HG03571 (cell line): ENCODE data around the gene ARHGAP27.
"Not testable (repeated sequence)": the region's sequence is repeated elsewhere in the genome, so short reads cannot be mapped to it uniquely, and the experiment has no call there.

Experiments
- ATAC-seq: cut with Tn5 transposase; IDR thresholded peaks from one replicate; pipeline ENCODE4 v1.9.1; 2021; ENCODE audit not compliant: unreplicated experiment

Gene ARHGAP27

DNA sequence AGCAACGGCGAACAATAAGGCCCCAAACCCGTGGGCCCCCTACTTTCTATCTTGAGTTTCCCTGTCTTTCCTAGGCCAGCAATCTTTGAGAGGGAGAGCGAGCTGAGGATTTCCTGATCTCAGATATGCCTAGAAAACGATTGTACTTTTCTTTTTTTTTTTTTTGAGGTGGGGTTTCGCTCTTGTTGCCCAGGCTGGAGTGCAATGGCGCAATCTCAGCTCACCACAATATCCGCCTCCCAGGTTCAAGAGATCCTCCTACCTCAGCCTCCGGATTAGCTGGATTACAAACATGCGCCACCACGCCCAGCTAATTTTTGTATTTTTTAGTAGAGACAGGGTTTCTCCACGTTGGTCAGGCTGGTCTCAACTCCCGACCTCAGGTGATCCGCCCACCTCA lies 15.0 kb upstream of the ARHGAP27 start:
- ATAC-seq, result not testable (repeated sequence)

DNA sequence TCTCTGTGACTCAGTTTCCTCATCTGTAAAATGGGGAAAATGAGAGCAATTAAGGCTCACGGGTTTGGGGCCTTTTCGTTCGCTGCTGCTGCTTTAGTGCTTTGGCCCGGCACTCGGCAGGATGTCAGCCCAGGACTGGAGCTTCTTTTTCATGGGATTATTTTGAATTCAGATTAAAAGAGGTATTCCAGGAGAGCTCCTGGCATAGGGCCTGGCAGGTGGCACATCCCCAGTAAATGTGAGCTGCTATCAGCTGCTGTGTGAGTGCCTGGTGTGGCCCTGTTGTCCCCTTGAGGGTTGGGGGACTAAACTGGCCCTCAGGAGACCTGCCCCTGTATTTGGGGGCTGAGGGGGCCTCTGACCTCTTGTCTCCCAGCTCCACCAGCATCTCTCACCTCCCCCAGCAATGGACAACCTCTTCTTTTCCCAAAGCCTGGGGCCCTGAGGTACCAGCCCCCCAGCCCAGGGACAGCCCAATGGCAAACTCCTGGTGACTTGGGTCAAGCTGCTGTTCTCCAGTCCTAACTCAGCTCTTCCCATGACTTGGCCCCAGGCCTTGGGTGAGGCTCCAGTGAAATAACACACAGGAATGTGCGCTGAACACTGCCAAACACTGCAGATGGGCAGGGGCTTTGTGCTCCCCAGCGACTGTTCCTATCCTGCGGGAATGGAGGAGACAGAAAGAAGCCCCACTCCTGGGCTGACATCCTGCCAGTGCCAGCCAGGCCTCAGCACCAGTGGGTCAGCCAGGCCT lies 14.4 kb upstream of the ARHGAP27 start:
- ATAC-seq, result not testable (repeated sequence)

DNA sequence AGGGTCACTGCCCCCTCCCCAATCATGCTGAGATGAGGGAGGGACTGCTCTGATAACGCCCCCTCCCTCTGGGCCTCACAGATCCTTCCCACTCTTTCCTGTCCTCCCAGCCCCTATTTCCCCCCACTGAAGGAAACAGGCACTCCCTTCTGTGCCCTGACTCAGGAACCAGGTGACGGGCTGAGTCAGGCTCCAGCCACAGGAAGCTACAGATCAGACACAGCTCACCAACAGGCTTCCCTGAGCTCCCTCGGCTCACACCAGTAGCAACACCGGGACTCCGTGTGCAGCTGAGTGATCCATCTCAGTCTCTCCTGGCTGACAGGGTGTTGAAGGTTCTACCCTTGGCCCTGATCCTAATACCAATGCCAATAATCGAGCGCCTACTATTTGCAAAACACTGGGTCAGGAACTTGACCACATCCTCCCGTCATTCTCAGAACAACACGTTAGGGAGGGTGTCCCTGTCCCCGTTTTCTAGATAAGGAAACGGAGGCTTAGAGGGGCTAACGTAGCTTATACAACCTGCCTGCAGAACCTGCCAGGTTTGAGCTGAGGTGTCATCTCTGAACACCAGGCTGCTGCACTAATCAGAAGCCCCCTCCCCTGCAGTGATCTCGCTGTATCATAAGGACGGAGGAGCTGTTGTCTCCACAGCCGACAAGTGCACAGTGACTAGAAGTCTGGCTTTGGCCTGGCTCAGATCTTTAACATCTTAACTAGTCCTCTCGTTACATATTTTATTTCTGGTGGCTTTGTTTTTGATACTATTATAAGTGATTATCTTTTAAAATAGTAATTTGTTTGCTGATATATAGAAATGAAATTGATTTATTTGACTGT lies 13.5 kb upstream of the ARHGAP27 start:
- ATAC-seq, result not testable (repeated sequence)

DNA sequence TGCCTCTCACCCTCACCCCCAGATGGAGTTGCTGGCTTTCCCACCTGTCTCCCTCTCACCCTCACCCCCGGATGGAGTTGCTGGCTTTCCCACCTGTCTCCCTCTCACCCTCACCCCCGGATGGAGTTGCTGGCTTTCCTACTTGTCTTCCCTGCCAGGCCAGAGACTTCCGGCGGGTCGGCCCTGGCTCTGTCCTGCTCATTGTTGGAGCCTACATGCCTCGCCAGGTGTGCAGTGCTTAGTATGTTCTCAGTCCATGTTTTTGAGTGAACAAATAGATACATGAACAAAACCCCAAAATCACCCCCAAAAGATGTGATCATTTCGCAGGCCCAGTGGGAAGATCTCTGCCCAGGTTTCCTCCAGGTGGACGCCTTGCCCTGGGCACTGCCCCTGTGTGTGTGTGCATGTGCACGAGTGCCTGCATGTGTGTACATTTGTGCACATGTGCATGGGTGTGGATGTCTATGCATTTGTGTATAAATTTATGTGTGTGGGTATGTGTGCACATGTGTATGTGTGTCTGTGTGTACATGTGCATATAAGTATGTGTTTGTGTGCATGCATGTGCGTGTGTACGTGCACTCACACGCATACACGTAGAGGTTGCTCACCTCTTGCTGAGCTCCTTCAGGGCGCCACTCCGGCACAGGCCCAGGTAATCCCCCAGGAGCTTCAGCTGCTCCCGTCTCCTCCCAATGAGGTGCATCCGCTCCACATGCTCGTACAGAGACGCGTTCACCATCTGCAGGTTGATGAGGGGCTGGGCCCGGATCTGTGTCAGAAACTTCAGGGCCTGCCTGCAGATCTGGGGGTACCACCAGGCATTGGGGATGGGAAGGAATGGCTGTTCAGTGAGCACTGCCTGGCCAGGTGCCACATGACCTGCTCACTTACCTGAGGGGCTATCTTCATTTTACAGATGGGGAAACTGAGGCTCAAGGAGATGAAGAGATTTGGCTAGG lies 12.5 kb upstream of the ARHGAP27 start:
- ATAC-seq, result not testable (repeated sequence)

DNA sequence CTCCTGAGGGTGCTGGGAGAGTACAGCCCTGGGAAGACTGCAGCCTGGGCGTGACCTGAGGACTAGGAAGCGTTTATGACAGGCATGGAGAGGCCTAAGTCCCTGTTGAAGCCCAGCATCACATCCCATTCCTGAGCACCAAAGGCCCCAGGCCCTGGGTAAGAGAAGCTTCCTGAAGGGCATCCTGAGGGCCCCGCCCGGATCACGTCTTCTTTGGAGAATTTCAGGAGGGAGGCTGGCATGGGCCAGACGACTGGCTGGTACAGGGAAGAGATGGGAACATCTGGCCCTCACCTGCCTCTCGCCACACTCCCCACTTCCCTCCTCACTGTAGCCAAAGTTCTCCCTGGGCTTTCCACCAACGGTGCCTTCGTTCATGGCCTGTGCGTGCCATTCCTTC lies 11.6 kb upstream of the ARHGAP27 start:
- not testable (repeated sequence) for ATAC-seq

DNA sequence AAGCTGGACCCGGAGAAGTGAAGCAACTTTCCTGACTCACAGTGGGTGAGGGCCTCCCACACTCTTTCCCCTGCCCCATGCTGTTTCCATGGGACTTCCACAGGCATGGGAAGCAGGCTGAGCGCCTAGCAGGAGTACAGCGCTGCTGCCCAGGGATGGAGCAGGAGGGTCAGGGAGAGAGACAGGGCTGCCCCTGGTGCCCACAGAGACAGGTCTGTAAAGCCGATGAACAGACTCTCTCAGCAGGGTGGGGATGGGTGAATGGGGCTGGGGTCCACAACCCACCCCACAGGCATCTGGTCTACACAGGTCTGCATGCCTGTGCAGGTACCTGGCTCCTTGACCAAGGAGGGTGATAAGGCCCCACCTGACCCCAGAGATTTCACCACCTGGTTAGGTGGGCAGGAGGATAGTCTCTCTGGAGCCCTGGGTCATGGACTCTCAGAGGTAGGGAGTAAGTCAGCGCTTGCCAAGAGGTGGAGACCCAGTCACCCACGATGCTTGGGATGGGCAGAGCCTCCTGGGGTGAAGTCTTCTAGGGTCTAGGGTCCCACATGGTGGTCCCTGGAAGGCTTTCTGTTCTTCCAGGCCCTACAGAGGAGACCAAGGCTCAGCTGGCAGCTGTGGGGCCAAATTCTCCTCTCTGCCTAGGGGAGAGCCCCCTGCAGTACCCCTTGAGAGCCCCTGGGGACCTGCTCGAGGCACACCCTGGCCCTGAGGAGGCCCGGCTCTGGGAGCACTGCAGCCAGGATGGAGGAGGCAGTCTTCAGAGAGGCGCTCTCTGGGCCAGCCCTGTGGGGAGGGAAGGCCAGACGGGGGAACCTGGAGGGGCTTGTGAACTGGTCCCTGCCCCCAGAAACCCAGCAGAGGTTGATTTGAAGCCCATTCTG lies 10.9 kb upstream of the ARHGAP27 start:
- not testable (repeated sequence) for ATAC-seq

DNA sequence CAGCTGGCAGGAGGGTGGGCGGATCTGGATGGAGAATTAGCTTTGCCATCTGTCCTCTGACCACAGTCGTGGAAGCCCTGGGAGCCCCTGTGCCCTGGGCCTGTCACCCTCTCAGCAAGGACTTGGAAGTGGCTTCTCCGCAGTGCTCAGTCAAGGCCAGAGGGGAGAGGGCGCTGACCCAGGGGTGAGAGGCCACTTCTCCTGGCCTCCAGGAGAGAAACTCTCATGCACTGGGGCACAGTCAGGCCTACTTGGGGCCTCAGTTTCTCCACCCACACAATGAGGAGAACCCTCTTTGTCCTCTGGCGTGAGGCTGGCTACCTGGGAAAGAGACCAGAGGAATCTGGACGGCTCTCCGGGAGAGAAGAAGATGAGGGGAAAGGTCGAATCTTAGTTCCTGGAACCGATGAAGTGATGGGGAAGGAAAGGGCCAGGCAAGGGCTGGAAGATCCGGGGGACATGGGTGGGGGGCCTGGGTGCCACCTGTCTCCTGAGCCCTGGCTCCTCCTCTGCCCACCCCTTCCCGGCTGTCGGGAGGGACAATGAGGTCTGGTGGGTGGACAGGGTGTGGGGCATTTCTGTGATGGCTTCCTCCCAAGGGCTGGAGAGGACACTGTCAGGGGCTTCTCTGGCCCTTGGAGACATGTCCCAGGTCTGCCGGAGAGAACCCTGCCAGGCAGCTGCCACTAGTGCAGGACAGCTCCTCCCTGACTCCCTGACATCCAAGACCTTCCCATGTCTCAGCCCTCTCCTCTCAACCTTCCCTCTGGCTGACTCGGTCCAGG lies 9.0 kb upstream of the ARHGAP27 start:
- ATAC-seq, result no peak

DNA sequence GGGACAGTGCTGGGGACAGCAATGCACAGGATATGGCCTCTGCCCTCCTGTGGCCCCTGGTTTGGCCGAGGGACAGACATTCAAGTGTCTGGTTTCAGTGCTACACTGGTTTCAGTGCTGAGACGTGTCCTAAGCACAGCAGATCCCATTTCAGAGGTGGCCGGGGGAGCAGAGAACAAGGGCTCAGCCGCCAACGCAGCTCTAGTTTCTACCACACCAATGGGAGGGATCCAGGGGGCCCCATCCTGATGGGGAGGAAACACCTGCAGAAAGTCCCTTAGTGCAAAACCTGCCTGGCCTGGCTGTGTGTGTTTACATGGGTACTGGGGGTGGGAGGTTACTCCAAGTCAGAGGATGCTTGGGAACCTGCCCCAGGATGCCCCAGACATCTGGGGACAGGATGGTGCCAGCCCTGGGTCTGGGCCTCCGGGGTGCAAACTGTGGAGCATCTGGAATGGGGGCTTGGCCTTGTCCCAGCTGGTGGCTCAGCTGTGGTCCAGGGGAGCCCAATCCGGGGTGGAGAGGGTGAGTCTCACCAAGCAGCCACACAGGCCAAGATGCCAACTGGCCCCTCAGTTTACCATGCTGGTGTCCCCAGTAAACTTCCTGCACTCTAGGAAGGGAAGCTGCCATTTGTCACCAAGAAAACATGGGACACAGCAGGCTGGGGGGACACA lies 8.3 kb upstream of the ARHGAP27 start:
- ATAC-seq, result not testable (repeated sequence)

DNA sequence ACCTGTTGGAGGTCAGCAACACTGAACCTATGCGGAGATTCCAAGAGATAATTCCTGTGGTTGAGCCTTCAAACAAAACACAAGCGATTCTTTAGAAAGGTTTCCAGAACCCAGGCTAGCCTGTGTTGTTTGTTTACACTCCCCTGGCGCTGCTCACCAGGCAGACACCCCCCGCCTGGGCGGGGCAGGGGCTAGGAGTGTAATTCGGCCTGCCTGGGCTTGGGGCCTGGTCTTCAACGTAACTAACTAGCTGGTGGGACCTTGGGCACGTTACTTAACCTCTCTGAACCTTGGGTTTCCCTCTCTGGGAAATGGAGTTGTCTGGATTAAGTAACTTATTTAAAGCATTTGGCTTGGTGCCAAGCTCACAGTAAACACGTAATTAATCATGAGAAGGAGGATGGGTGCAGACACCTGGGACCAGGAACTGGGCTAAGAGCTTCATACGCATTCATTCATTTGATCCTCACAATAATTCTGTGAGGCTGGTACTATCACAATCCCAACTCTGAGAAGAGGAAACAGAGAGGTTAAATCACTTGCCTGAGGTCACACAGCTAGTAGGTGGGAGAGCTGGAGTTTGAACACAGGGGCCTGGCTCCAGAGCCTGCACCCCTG lies 7.6 kb upstream of the ARHGAP27 start:
- no peak for ATAC-seq

DNA sequence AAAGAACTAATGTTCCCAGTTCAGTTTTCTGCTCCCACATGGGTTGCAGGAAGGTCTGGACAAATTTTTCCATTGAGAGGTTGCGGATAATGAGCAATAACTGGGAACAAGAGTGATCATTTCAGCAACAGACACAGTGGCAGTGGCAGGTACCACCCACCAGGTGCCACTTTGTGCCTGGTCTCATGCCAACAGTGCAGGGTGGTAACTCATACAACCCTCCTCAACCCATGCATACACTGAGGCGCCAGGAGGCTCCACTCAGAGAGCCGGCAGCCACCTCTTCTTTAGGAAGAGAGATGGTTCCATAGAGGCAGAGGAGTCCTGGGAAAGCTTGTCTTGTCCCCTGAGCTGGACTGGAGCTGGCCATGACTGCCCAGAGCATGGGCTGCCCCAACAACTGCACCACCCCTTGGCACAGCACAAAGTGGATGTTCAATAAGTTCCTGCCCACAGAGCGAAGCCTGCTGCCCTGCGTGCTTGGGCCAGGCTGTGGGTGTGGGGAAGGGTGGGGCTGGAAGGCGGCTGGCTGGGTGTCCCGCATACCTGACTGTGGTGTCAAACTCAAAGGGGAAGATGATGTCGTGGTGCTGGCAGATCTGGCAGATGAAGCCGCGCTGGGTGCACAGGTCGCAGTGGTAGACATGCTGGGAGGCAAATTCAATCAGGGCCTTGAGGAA lies 6.4 kb upstream of the ARHGAP27 start:
- no peak for ATAC-seq

DNA sequence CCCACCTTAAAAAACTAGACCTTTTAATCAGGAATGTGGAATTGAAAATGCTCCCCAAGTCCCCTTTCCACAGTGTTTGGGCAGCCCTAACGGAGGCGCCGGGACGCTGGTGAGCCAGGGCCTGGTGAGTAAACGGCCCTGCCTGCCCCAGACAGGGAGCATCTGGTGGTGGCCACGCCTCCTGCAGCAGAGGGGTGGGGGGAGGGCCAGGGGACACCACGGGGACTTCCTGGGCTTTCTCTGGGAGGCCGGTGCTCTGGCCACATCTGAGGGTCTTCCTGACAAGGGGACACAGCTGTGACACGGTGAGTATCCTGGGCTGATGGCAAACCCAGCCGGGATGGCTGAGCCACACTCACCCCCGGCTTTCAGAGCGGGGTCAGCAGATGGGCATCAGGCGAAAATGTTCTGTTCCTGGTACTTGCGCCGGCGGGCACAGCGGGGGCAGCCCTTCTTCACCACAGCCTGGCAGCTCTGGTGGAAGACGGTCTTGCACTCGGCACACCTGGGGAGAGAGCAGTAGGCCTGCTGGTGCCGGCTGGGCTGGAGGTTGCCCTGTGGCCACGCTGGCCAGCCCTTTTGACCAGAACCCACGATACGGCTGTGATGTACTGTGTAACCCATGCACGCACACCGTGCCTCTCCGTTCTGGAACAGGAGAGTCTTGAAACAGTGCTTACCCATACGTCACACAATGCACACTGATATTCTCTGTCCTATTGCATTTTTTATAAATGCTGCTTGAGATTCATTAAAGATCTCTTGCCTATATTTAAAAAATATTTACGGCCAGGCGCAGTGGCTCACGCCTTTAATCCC lies 5.0 kb upstream of the ARHGAP27 start:
- no peak for ATAC-seq

DNA sequence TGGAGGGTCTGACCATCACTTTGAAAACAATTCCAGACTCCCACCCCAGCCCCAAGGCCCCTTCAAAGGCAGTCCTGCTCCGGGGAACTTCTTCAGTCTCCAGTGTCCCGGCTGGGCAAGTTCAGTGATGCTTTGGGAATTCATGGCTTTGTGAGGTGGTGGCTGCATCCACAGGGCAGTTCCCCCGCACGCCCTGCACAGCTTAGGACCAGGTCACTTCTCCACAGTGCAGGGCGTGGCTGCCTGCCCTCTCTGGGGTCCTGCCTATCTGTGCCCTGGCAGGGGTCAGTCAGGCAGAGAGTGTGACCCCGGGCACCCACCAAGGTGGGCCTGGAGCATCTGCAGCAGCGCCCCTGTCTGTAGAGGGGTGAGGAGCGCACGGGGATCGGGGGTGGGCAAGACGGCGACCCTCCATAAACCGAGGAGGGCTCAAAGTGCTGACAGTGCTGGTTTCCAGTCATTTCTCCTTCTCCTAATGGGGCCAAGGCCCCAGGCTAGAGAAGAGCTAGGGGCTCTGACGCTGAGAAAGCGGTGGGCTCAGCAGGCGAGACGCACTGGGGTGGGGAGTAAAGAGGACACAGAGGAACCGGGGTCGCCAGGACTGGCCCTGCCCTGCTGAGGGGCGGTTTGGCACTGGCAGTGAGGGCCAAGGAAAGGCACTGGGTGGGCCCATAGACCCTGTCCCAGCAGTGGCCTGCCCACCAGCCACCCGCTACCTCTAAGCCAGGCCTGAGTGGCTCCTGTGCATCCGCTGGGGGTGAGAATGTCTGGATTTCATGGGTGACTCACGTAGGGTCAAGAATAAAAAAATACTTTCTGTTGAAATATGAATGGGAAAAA lies 4.2 kb upstream of the ARHGAP27 start:
- no peak for ATAC-seq

DNA sequence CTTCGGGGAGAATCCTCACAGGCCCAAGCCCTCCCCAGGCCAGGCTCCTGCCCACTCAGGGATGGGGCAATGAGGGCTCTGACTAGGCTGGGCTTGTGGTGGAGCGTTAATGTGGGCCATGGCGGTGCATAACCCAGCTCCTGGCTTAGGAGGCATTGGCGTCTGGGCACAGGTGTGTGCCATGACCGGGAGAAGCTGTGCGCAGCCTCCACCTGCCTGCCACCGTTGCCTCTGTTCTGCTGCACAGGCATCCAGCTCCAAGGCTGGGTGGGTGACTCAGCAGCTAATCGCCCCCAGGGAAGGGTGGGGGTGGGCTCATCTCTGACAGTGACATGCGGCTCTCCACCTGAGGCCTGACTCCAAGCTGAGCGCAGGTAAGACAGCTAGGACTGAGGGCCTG lies 3.5 kb upstream of the ARHGAP27 start:
- ATAC-seq, result no peak

DNA sequence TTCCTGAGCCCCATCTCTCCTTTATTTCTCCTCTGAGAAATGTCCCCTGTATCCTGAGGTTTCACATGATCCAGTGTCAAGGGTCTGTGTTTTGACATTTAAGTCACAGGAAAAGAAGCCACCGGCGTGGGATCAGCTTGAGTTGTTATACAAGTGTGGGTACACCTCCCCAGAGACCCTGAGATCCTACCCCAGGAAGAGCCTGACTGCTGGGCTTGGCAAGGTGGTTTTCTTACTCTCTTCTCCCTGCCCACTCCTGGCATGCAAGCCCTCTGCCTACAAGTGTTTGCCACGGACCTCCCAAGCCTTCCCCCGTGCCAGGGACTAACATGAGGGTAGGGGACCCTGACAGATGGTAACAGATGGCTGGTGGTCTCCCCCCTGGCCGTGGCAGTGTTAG lies 2.8 kb upstream of the ARHGAP27 start:
- no peak for ATAC-seq

DNA sequence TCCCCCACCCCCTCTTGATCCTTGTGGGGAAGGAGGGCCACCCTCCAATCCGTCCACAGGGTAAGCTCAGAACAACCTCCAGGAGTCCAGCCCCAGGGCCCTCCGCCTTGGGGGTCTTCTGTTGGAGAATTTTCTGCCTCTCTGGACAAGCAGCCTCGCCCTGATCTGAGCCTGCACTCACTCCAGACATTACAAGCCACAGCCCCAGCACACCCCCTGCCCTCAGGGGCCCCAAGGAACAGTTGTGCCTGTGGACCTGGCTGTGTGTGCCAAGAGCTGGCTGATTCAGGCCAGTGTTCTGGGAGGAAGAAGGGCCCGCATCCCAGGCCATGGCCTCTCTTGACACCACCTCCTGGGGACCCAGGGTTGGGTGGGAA lies 477 bp upstream of the ARHGAP27 start:
- ATAC-seq, result no peak
